ENCODE measurements around the gene OR6Y1.
A peak's percentile ranks its signal among the peaks of the same experiment; 100 is the strongest.

Gene OR6Y1

GRCh38 chr1:158507511-158507910 lies 46.7 kb downstream of the OR6Y1 start:
- H3K27me3 ChIP-seq (ENCODE audit: low read depth, low read length): peaks cover 11% of the 10 kb centered on the region
- no peaks in the 10 kb centered on the region for H3K4me1 ChIP-seq (ENCODE audit: low read length)
- H3K4me2 ChIP-seq (ENCODE audit: low read length): no peak overlapping the region
- no peaks in the 10 kb centered on the region for H3K36me3 ChIP-seq (replicated peaks; ENCODE audit: low read depth, low read length)
- no peak overlapping the region for H2AFZ ChIP-seq (ENCODE audit: low read depth, low read length)
- H4K20me1 ChIP-seq (ENCODE audit: insufficient read depth, low read length): no peaks in the 10 kb centered on the region
- H3K27ac ChIP-seq (ENCODE audit: low read length): no peak overlapping the region
- H3K9ac ChIP-seq (ENCODE audit: low read length): no peak overlapping the region
- no peak overlapping the region for H3K4me3 ChIP-seq (ENCODE audit: low read length)
- H3K9me3 ChIP-seq (ENCODE audit: insufficient read depth, low read length): no peaks in the 10 kb centered on the region
- H3K79me2 ChIP-seq (ENCODE audit: low read length): no peaks in the 10 kb centered on the region
- TF ChIP-seq EZH2phosphoT487 (IDR thresholded peaks at IDR 0.05; ENCODE audit: low read depth) (no peak), CTCF (IDR thresholded peaks at IDR 0.05; ENCODE audit: low read depth, low read length) (no peak)

- no peak overlapping the region for H2AFZ ChIP-seq (ENCODE audit: low read depth, low read length)
- H3K4me2 ChIP-seq (ENCODE audit: low read length): no peak overlapping the region
- no peaks in the 10 kb centered on the region for H3K79me2 ChIP-seq (ENCODE audit: low read length)
- H3K27ac ChIP-seq (ENCODE audit: low read length): no peak overlapping the region
- peaks cover 11% of the 10 kb centered on the region for H3K27me3 ChIP-seq (ENCODE audit: low read depth, low read length)
- H4K20me1 ChIP-seq (ENCODE audit: insufficient read depth, low read length): no peaks in the 10 kb centered on the region
- peak; percentile 97 for TF ChIP-seq CTCF (IDR thresholded peaks at IDR 0.05; ENCODE audit: low read depth, low read length)
- no peak for TF ChIP-seq EZH2phosphoT487 (IDR thresholded peaks at IDR 0.05; ENCODE audit: low read depth)
- H3K36me3 ChIP-seq (replicated peaks; ENCODE audit: low read depth, low read length): no peaks in the 10 kb centered on the region
- H3K9ac ChIP-seq (ENCODE audit: low read length): no peak overlapping the region
- no peaks in the 10 kb centered on the region for H3K4me1 ChIP-seq (ENCODE audit: low read length)
- H3K4me3 ChIP-seq (ENCODE audit: low read length): no peak overlapping the region
- no peaks in the 10 kb centered on the region for H3K9me3 ChIP-seq (ENCODE audit: insufficient read depth, low read length)
Measured at GRCh38 chr1:158506369-158506987, 47.7 kb downstream of the OR6Y1 start.

GRCh38 chr1:158496374-158496773 lies 57.8 kb downstream of the OR6Y1 start:
- H3K9me3 ChIP-seq (ENCODE audit: insufficient read depth, low read length): no peaks in the 10 kb centered on the region
- H3K4me3 ChIP-seq (ENCODE audit: low read length): no peak overlapping the region
- no peak overlapping the region for H3K4me2 ChIP-seq (ENCODE audit: low read length)
- no peak overlapping the region for H3K27ac ChIP-seq (ENCODE audit: low read length)
- no peaks in the 10 kb centered on the region for H4K20me1 ChIP-seq (ENCODE audit: insufficient read depth, low read length)
- no peaks in the 10 kb centered on the region for H3K36me3 ChIP-seq (replicated peaks; ENCODE audit: low read depth, low read length)
- H3K79me2 ChIP-seq (ENCODE audit: low read length): no peaks in the 10 kb centered on the region
- H3K27me3 ChIP-seq (ENCODE audit: low read depth, low read length): peaks cover 7% of the 10 kb centered on the region
- H2AFZ ChIP-seq (ENCODE audit: low read depth, low read length): no peak overlapping the region
- TF ChIP-seq CTCF (IDR thresholded peaks at IDR 0.05; ENCODE audit: low read depth, low read length) (peak; percentile 86), EZH2phosphoT487 (IDR thresholded peaks at IDR 0.05; ENCODE audit: low read depth) (no peak)
- no peaks in the 10 kb centered on the region for H3K4me1 ChIP-seq (ENCODE audit: low read length)
- no peak overlapping the region for H3K9ac ChIP-seq (ENCODE audit: low read length)

- Histone ChIP-seq H3K4me2 (ENCODE audit: low read length) (no peak overlapping the region), H2AFZ (ENCODE audit: low read depth, low read length) (no peak overlapping the region), H4K20me1 (ENCODE audit: insufficient read depth, low read length) (no peaks in the 10 kb centered on the region), H3K27me3 (ENCODE audit: low read depth, low read length) (peaks cover 7% of the 10 kb centered on the region), H3K36me3 (replicated peaks; ENCODE audit: low read depth, low read length) (no peaks in the 10 kb centered on the region), H3K9me3 (ENCODE audit: insufficient read depth, low read length) (no peaks in the 10 kb centered on the region), H3K4me1 (ENCODE audit: low read length) (no peaks in the 10 kb centered on the region), H3K4me3 (ENCODE audit: low read length) (no peak overlapping the region), H3K27ac (ENCODE audit: low read length) (no peak overlapping the region), H3K9ac (ENCODE audit: low read length) (no peak overlapping the region), H3K79me2 (ENCODE audit: low read length) (no peaks in the 10 kb centered on the region)
- TF ChIP-seq CTCF (IDR thresholded peaks at IDR 0.05; ENCODE audit: low read depth, low read length) (no peak), EZH2phosphoT487 (IDR thresholded peaks at IDR 0.05; ENCODE audit: low read depth) (no peak)
Measured at GRCh38 chr1:158494796-158495195, 59.4 kb downstream of the OR6Y1 start.
